K562 (cell line): ENCODE measurements around the gene RNF114. TPM values are rescaled to one million over a fixed set of nuclear protein-coding genes. Genes with fewer than 3 reads are reported as not detected.

ENCODE experiments used
- ATAC-seq: fragments of 200-7000 bp; cut with Tn5 transposase; 3 replicates; pipeline ENCODE4 v1.9.1; 2020; ENCODE audit warnings: moderate library complexity
- BruUV-seq: library from RNA; stranded (reverse); fragments of 400-500 nt; replicated peaks from 2 replicates; lab custom pipeline; 2021; lab: Mats Ljungman, UMichigan
- CTCF ChIA-PET: fragments of 300-600 bp; formaldehyde crosslinking; extraction: SDS; loops from one replicate; lab custom pipeline; 2021; ENCODE audit warnings: low intra/inter-chr PET ratio; lab: Yijun Ruan, JAX
- POLR2A ChIA-PET: fragments of 300-600, 350-650 bp; sonication (Branson Sonifier 250); formaldehyde crosslinking; extraction: SDS; loops from one replicate; lab custom pipeline; 2021; ENCODE audit warnings: antibody characterized with exemption, inconsistent platforms; lab: Yijun Ruan, JAX
- DNase-seq, 4 experiments: peaks; one replicate each; pipeline versions ENCODE4 v3.0.0 to v3.0.0-alpha.2; 2011 to 2018; ENCODE audit warnings: low spot score in 3 of 4, mixed read lengths in 3 of 4; ENCODE audit errors: extremely low read depth in 1 of 4
- FAIRE-seq: peaks from 2 replicates; lab custom pipeline; 2011; peaks lifted over from hg19 to GRCh38; lab: Jason Lieb, UNC
- H2AFZ ChIP-seq: 2 replicates; pipeline ENCODE4 v1.6.0; 2011; ENCODE audit warnings: low read depth, low read length, control low read depth, inconsistent platforms
- H3K27ac ChIP-seq: fragments of 200-600 bp; 3 replicates; pipeline ENCODE4 v1.8.0; 2011; ENCODE audit warnings: low read depth, mild to moderate bottlenecking, control low read depth, inconsistent platforms, low read length, moderate library complexity, mixed read lengths; ENCODE audit errors: extremely low read depth
- H3K27me3 ChIP-seq, 2 experiments: fragments of 300-600 bp in 1 of 2; 2 replicates in 1 of 2; 3 replicates in 1 of 2; pipeline versions ENCODE4 v1.6.0 to v1.8.0; 2011; ENCODE audit warnings: inconsistent platforms in 2 of 2, low read length in 2 of 2, mild to moderate bottlenecking in 1 of 2, mixed read lengths in 1 of 2, moderate library complexity in 1 of 2; ENCODE audit not compliant: control insufficient read depth in 2 of 2, insufficient read depth in 2 of 2
- H3K36me3 ChIP-seq: fragments of 300-600 bp; 3 replicates; pipeline ENCODE4 v1.8.0; 2011; ENCODE audit warnings: mild to moderate bottlenecking, low read length, inconsistent platforms; ENCODE audit not compliant: control insufficient read depth, insufficient read depth
- H3K4me1 ChIP-seq, 2 experiments: fragments of 200-600 bp in 1 of 2; replicated peaks in 1 of 2; 2 replicates in 1 of 2; 3 replicates in 1 of 2; pipeline versions ENCODE4 v1.5.1 to v1.8.0; 2011; ENCODE audit warnings: inconsistent platforms in 2 of 2, low read length in 2 of 2, mild to moderate bottlenecking in 1 of 2, mixed read lengths in 1 of 2, moderate library complexity in 1 of 2; ENCODE audit not compliant: control insufficient read depth in 2 of 2, insufficient read depth in 2 of 2
- H3K4me2 ChIP-seq: 2 replicates; pipeline ENCODE4 v1.6.1; 2011; ENCODE audit warnings: low read length, control low read depth, inconsistent platforms, mixed read lengths; ENCODE audit not compliant: insufficient read depth
- H3K4me3 ChIP-seq: fragments of 200-600 bp; sonication (generic), shearing (Covaris generic); 2 replicates; pipeline ENCODE4 v1.5.1; 2016; ENCODE audit warnings: control low read depth, inconsistent platforms
- H3K79me2 ChIP-seq: fragments of 200-600 bp; 3 replicates; pipeline ENCODE4 v1.8.0; 2011; ENCODE audit warnings: low read length, inconsistent platforms; ENCODE audit not compliant: control insufficient read depth, insufficient read depth
- H3K9ac ChIP-seq, 2 experiments: 2 replicates each; pipeline versions ENCODE4 v1.6.0 to v1.6.1; 2011; ENCODE audit warnings: low read depth in 2 of 2, low read length in 2 of 2, control low read depth in 1 of 2, inconsistent platforms in 1 of 2, mild to moderate bottlenecking in 1 of 2, mixed read lengths in 1 of 2; ENCODE audit not compliant: insufficient read depth in 1 of 2
- H3K9me1 ChIP-seq: one replicate; pipeline ENCODE4 v1.6.0; 2011; ENCODE audit warnings: inconsistent platforms, mild to moderate bottlenecking, low read length, moderate library complexity; ENCODE audit not compliant: control insufficient read depth, insufficient read depth
- H3K9me3 ChIP-seq: replicated peaks from 2 replicates; pipeline ENCODE4 v1.5.1; 2011; ENCODE audit warnings: low read depth, low read length, inconsistent platforms; ENCODE audit not compliant: control insufficient read depth, insufficient read depth
- H4K20me1 ChIP-seq: replicated peaks from 2 replicates; pipeline ENCODE4 v1.6.1; 2011; ENCODE audit warnings: low read length, inconsistent platforms, mixed read lengths; ENCODE audit not compliant: control insufficient read depth, insufficient read depth
- ASH1L ChIP-seq: fragments of 450-650 bp; IDR thresholded peaks from 2 replicates; pipeline ENCODE4 v1.6.1; 2018; ENCODE audit warnings: borderline replicate concordance, mild to moderate bottlenecking, low read depth; ENCODE audit not compliant: partially characterized antibody
- BHLHE40 ChIP-seq: IDR thresholded peaks from 2 replicates; pipeline ENCODE4 v1.6.1; 2011; ENCODE audit warnings: low read length, improper control_type of control experiment
- CHD4 ChIP-seq: fragments of 200-600 bp; sonication (generic); IDR thresholded peaks from 3 replicates; pipeline ENCODE4 v1.6.1; 2012; ENCODE audit warnings: low read depth, mild to moderate bottlenecking, mixed read lengths, low read length, inconsistent platforms; ENCODE audit not compliant: insufficient read depth, insufficient replicate concordance, poor library complexity, severe bottlenecking
- E2F3 ChIP-seq: fragments of 250-450 bp; sonication (Bioruptor Pico); IDR thresholded peaks from 2 replicates; pipeline ENCODE4 v1.4.0; 2020; ENCODE audit warnings: mild to moderate bottlenecking
- ETV5 ChIP-seq: sonication (generic); formaldehyde crosslinking; IDR thresholded peaks from 2 replicates; pipeline ENCODE4 v1.4.0; 2020; ENCODE audit warnings: low read depth, mild to moderate bottlenecking, missing genetic modification reagents
- FOSL1 ChIP-seq: fragments of 200-800 bp; sonication (Bioruptor generic); conservative IDR thresholded peaks from 2 replicates; pipeline ENCODE4 v1.6.1; 2016; ENCODE audit warnings: missing genetic modification characterization, missing compliant biosample characterization
- FUS ChIP-seq: fragments of 200-400 bp; formaldehyde crosslinking; optimal IDR thresholded peaks from 2 replicates; pipeline ENCODE3; 2017; ENCODE audit warnings: low read depth, low read length
- IRF2 ChIP-seq: sonication (generic); formaldehyde crosslinking; IDR thresholded peaks from 2 replicates; pipeline ENCODE4 v1.8.1; 2022; ENCODE audit warnings: mild to moderate bottlenecking, missing genetic modification reagents
- RFX5 ChIP-seq: IDR thresholded peaks from 2 replicates; pipeline ENCODE4 v1.6.1; 2011; ENCODE audit warnings: low read depth, mild to moderate bottlenecking, improper control_type of control experiment, low read length
- RFX7 ChIP-seq: fragments of 250-450 bp; sonication (Bioruptor Pico); IDR thresholded peaks from 2 replicates; pipeline ENCODE4 v1.5.1; 2021; ENCODE audit warnings: mild to moderate bottlenecking
- SAFB ChIP-seq: fragments of 200-400 bp; formaldehyde crosslinking; IDR thresholded peaks from 2 replicates; pipeline ENCODE4 v1.6.1; 2017; ENCODE audit warnings: low read depth, low read length, borderline replicate concordance
- SMAD1 ChIP-seq: fragments of 150-350 bp; IDR thresholded peaks from 2 replicates; pipeline ENCODE4 v1.6.1; 2014; ENCODE audit warnings: low read length, low read depth; ENCODE audit not compliant: partially characterized antibody
- THRAP3 ChIP-seq: fragments of 450-650 bp; IDR thresholded peaks from 2 replicates; pipeline ENCODE4 v1.6.1; 2016; ENCODE audit warnings: mild to moderate bottlenecking, inconsistent platforms, borderline replicate concordance
- ZNF174 ChIP-seq: fragments of 250-450 bp; sonication (Bioruptor Pico); IDR thresholded peaks from 2 replicates; pipeline ENCODE4 v1.4.0; 2020; ENCODE audit warnings: mild to moderate bottlenecking
- ZNF354B ChIP-seq: fragments of 250-450 bp; sonication (Bioruptor Pico); IDR thresholded peaks from 2 replicates; pipeline ENCODE4 v1.4.0; 2020
- ZNF699 ChIP-seq: fragments of 250-450 bp; sonication (Bioruptor Pico); IDR thresholded peaks from 2 replicates; pipeline ENCODE4 v1.8.0; 2021; ENCODE audit warnings: mild to moderate bottlenecking, moderate library complexity; ENCODE audit not compliant: insufficient replicate concordance
- WGBS: fragments of 100-300 bp; shearing (Covaris generic); methylation state at CpG from one replicate; pipeline ENCODE4 v1.1.6; 2016; ENCODE audit warnings: low coverage, mixed read lengths; ENCODE audit not compliant: insufficient coverage; ENCODE audit errors: missing lambda C conversion rate; 5-methylcytosine and 5-hydroxymethylcytosine counted together
- in situ Hi-C: fragments of 300-500 bp; cut with MboI; formaldehyde crosslinking; loops from 4 replicates; pipeline ENCODE4 v1.15.0; 2018; ENCODE audit warnings: inconsistent platforms, mixed read lengths
- intact Hi-C: fragments of 100-400 bp; cut with micrococcal nuclease; formaldehyde crosslinking; loops from 2 replicates; pipeline ENCODE4 v1.14.2; 2022
- polyA plus RNA-seq, 8 experiments: library from polyadenylated mRNA; depleted of rRNA in 4 of 8; stranded (reverse) in 5 of 8; unstranded in 3 of 8; fragments of >200 nt; fragmentation: Nextera tagmentation in 2 of 8; fragmentation: Illumina TruSeq in 1 of 8; extraction: Ambion mirVana in 2 of 8; extraction: Trizol in 1 of 8; gene quantifications; 2 replicates each; pipeline versions ENCODE4 v1.2.1 to v1.2.3, GENCODE V29; 2011 to 2014; ENCODE audit warnings: inconsistent platforms in 1 of 8, missing spikeins in 1 of 8
- total RNA-seq, 7 experiments: library from RNA; depleted of rRNA in 6 of 7; stranded (reverse); fragments of >200 nt in 6 of 7; fragmentation: Illumina TruSeq in 2 of 7; extraction: Trizol in 2 of 7; gene quantifications; 2 replicates each; pipeline versions ENCODE4 v1.2.1 to v1.2.3, GENCODE V29; 2011 to 2021; ENCODE audit warnings: low replicate concordance in 1 of 7
- TF ChIP-seq, protein P1 (sequence below): fragments of 450-650 bp; IDR thresholded peaks from 2 replicates; pipeline ENCODE4 v1.6.1; 2016; ENCODE audit warnings: borderline replicate concordance

RNF114 gene
- total and polyA plus RNA-seq, 9 of the 15 experiments (the other 6 are each of a cell fraction or from before 2014, with no cell fraction given), result 38.6 to 111 (median 62.6) TPM

- ATAC-seq, result no peak; the same call in 2 of the 3 replicates
- no peak for TF ChIP-seq E2F3 (CRISPR knock-in tag)
- 0 out of 2 replicates have a peak, but pooled peaks have one; percentile 74 for TF ChIP-seq THRAP3
- no peak for TF ChIP-seq SAFB
- no peak for TF ChIP-seq BHLHE40
- no peak for TF ChIP-seq RFX5
- TF ChIP-seq ZNF354B (CRISPR knock-in tag), result no peak
- TF ChIP-seq SMAD1, result peak; percentile 1
- no peak for TF ChIP-seq ZNF699 (CRISPR knock-in tag)
- no peak for TF ChIP-seq FOSL1 (tag)
- TF ChIP-seq FUS, result no peak
- TF ChIP-seq CHD4, result no peak
- no peak for TF ChIP-seq ETV5 (CRISPR knock-in tag)
- TF ChIP-seq, protein P1, sequence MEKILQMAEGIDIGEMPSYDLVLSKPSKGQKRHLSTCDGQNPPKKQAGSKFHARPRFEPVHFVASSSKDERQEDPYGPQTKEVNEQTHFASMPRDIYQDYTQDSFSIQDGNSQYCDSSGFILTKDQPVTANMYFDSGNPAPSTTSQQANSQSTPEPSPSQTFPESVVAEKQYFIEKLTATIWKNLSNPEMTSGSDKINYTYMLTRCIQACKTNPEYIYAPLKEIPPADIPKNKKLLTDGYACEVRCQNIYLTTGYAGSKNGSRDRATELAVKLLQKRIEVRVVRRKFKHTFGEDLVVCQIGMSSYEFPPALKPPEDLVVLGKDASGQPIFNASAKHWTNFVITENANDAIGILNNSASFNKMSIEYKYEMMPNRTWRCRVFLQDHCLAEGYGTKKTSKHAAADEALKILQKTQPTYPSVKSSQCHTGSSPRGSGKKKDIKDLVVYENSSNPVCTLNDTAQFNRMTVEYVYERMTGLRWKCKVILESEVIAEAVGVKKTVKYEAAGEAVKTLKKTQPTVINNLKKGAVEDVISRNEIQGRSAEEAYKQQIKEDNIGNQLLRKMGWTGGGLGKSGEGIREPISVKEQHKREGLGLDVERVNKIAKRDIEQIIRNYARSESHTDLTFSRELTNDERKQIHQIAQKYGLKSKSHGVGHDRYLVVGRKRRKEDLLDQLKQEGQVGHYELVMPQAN, result no peak; the same call in none of the 2 replicates
- TF ChIP-seq ZNF174, result no peak
- TF ChIP-seq RFX7, result no peak
- TF ChIP-seq ASH1L, result no peak
- no peak for TF ChIP-seq IRF2 (CRISPR knock-in tag)
Observed at GRCh38 chr20:49983123-49983847, 47.1 kb downstream of the RNF114 start.

More at GRCh38 chr20:49983123-49983847, 47.1 kb downstream of the RNF114 start:
- FAIRE-seq (no peak), DNase-seq (peak in 2 of 4 experiments; percentile 70 to 73)
- H3K9ac ChIP-seq, result peak overlapping the region; percentile 95 to 99
- H3K79me2 ChIP-seq, result peaks cover 50% of the 10 kb centered on the region
- peaks cover 70% of the 10 kb centered on the region in 2 experiments for H3K4me1 ChIP-seq
- H3K4me2 ChIP-seq, result peak overlapping the region; percentile 98
- peak overlapping the region; percentile 92 for H3K4me3 ChIP-seq
- ChIA-PET POLR2A (interaction anchor here (0.6 to 5.4 kb wide), 31 partner anchors 10 to 535 kb away, joined by 3 to 74 read pairs (median 4); partner anchors contain the start of genes CEBPB and RNF114), CTCF (interaction anchor here (0.7 to 8.4 kb wide), 4 partner anchors 68 to 705 kb away, joined by 3 to 100 read pairs (median 4); partner anchors contain the start of gene ZNFX1)
- no peaks in the 10 kb centered on the region; the same call in 1 of the 2 replicates for H4K20me1 ChIP-seq
- BruUV-seq, result no TSS peak
- H2AFZ ChIP-seq, result peak overlapping the region; percentile 75
- H3K9me1 ChIP-seq, result peaks cover 8% of the 10 kb centered on the region
- H3K27ac ChIP-seq, result peak overlapping the region; percentile 86
- H3K9me3 ChIP-seq, result no peaks in the 10 kb centered on the region
- H3K27me3 ChIP-seq, result no peaks in the 10 kb centered on the region
- intact Hi-C loops, result loop anchor here (10.0 kb wide), 1 partner anchor 482 kb away; no protein-coding TSS in a partner anchor
- 9% methylated on average over 20 of the region's 24 CpGs for WGBS
- peaks cover 47% of the 10 kb centered on the region; the same call in 2 of the 3 replicates for H3K36me3 ChIP-seq
- in situ Hi-C loops, result loop anchor here (5.0 kb wide), 2 partner anchors 89 to 184 kb away; no protein-coding TSS in a partner anchor
